HFFc6 (cell line): ENCODE results near the gene KRTAP1-4. TPM values are rescaled to one million over a fixed set of nuclear protein-coding genes. Genes with fewer than 3 reads are reported as not detected.

Experiments
- DNase-seq: peaks from one replicate; pipeline ENCODE4 v3.0.0-alpha.2; 2018
- H3K27ac Mint-ChIP-seq: 2 replicates; pipeline ENCODE4 v1.8.0; 2020; ENCODE audit warnings: mild to moderate bottlenecking, mixed read lengths
- H3K27me3 Mint-ChIP-seq: 2 replicates; pipeline ENCODE4 v1.8.0; 2021; ENCODE audit warnings: mild to moderate bottlenecking, moderate library complexity, mixed read lengths; ENCODE audit not compliant: insufficient read depth
- H3K36me3 Mint-ChIP-seq: 2 replicates; pipeline ENCODE4 v1.8.0; 2021; ENCODE audit warnings: low read depth, mixed read lengths
- H3K4me1 Mint-ChIP-seq: 2 replicates; pipeline ENCODE4 v1.8.0; 2020; ENCODE audit warnings: low read depth, mixed read lengths
- H3K4me3 Mint-ChIP-seq: 2 replicates; pipeline ENCODE4 v1.8.0; 2020; ENCODE audit warnings: mild to moderate bottlenecking, moderate library complexity, mixed read lengths
- H3K9me3 Mint-ChIP-seq: 2 replicates; pipeline ENCODE4 v1.8.0; 2020; ENCODE audit warnings: mild to moderate bottlenecking, mixed read lengths
- total RNA-seq, 6 experiments: library from RNA; stranded (reverse); fragmentation: NEBNext Ultra II Directional; extraction: Animal tissue kit (Norgen Biotek cat#: 25700); gene quantifications; 2 replicates in 1 of 6; 3 replicates in 5 of 6; pipeline ENCODE4 v1.2.3, GENCODE V29; 2021
- TF ChIP-seq, protein P1 (sequence below): fragments of 200-600 bp; sonication (generic); IDR thresholded peaks from 2 replicates; pipeline ENCODE4 v1.5.0; 2021; ENCODE audit warnings: antibody characterized with exemption, mild to moderate bottlenecking

The KRTAP1-4 gene
- total RNA-seq, 6 experiments from 2014 or later = not detected

DNA sequence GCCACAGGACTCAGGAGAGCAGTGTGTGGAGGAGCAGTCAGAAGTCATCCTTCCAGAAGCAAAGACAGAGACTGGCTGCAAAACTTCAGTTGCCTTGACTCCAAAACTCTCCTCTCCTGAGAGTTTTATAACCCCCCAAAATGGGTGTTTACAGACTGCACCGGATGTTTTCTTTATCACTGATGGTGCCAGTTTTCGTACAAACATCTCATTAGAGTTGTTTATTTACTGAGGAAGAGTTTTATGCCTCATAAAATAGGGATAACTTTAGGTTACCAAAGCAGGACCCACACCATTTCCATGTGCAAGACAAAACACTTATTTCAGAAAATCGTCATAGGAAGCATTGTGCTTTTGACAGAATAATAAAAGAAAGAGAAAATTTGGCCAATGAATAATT is 45.8 kb downstream of the KRTAP1-4 start, which contains the start of gene KRT40:
Gene KRT40, minus strand, starts transcription at position 101 of the 400 bp plus-strand sequence. Its CDS starts 53 bp downstream, at position 48.
- Mint-ChIP-seq H3K9me3 (no peaks in the 10 kb centered on the region), H3K4me1 (0 out of 2 replicates have a peak, but pooled peaks cover 9% of the 10 kb centered on the region), H3K4me3 (no peak within 1 kb of the TSS), H3K36me3 (no peaks in the 10 kb centered on the region), H3K27ac (no peak within 1 kb of the TSS), H3K27me3 (no peaks in the 10 kb centered on the region)
- TF ChIP-seq, protein P1, sequence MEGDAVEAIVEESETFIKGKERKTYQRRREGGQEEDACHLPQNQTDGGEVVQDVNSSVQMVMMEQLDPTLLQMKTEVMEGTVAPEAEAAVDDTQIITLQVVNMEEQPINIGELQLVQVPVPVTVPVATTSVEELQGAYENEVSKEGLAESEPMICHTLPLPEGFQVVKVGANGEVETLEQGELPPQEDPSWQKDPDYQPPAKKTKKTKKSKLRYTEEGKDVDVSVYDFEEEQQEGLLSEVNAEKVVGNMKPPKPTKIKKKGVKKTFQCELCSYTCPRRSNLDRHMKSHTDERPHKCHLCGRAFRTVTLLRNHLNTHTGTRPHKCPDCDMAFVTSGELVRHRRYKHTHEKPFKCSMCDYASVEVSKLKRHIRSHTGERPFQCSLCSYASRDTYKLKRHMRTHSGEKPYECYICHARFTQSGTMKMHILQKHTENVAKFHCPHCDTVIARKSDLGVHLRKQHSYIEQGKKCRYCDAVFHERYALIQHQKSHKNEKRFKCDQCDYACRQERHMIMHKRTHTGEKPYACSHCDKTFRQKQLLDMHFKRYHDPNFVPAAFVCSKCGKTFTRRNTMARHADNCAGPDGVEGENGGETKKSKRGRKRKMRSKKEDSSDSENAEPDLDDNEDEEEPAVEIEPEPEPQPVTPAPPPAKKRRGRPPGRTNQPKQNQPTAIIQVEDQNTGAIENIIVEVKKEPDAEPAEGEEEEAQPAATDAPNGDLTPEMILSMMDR = no peak
- DNase-seq = no peak

DNA sequence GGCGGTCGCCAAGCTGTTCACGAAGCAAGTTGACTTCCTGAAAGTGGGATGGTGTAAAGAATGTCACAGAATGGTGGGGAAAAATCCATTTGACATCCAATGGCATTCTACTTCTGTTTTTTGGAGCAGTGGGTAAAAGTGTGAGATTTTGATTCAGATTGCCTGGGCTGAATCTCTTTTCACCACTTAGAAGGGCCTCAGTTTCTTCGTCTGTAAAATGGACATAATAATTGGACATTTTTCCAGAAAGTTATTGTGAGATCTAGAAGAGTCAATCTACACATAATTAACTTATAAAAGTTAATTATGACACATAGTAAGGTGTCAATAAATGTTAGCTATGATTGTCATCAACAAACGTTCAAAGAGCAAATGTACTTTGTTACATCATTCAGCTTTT is 48.9 kb downstream of the KRTAP1-4 start:
- Mint-ChIP-seq H3K27me3 (no peaks in the 10 kb centered on the region), H3K4me1 (no peaks in the 10 kb centered on the region), H3K27ac (no peak overlapping the region), H3K9me3 (no peaks in the 10 kb centered on the region), H3K36me3 (no peaks in the 10 kb centered on the region), H3K4me3 (no peak overlapping the region)
- TF ChIP-seq, protein P1 = no peak
- DNase-seq = no peak

DNA sequence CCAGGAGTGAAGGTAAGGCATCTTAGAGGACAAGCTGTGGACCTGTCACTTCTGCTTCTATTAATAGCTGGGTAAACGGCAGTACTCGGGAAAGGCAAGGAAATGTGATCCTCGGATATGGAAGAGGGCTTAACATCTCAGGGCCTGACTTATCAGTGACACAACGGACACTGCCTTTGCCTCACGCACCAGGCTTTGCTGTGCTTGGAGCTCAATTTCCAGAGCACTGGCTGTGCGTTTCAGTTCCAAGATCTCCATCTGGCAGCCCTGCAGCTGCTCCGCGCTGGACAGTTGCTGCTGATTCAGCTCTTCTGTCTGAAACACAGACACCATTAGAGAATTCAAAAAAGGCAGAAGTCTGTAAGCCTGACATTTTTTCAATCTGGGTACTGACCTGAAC is 49.4 kb downstream of the KRTAP1-4 start:
- Mint-ChIP-seq H3K9me3 (no peaks in the 10 kb centered on the region), H3K27ac (no peak overlapping the region), H3K27me3 (no peaks in the 10 kb centered on the region), H3K4me3 (no peak overlapping the region), H3K4me1 (no peaks in the 10 kb centered on the region), H3K36me3 (no peaks in the 10 kb centered on the region)
- TF ChIP-seq, protein P1 = no peak
- no peak for DNase-seq

DNA sequence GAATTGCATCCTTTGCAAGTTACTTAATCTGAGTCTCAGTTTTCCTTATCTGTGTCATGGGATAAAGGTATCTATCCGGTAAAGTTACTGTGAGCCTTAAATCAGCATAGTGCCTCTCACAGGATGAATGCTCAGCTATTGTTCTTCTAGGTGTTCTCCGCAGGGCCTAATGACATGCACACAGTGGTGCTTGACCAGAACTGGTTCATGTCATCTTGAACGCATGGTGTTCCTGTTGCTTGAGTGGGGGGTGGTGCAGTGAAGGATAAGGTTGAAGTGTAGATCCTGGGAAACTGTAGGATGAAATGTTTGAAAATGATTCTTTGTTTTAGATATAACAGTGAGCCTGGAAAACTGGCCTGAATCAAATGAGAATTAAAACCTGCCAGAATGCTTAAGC is 49.9 kb downstream of the KRTAP1-4 start:
- H3K4me3 Mint-ChIP-seq = no peak overlapping the region
- DNase-seq = no peak
- TF ChIP-seq, protein P1 = no peak
- H3K27ac Mint-ChIP-seq = no peak overlapping the region
- H3K27me3 Mint-ChIP-seq = no peaks in the 10 kb centered on the region
- H3K36me3 Mint-ChIP-seq = no peaks in the 10 kb centered on the region
- H3K9me3 Mint-ChIP-seq = no peaks in the 10 kb centered on the region
- no peaks in the 10 kb centered on the region for H3K4me1 Mint-ChIP-seq

Other genes starting within 250 kb of the KRTAP1-4 start
- not detected for gene KRT27, start 247.6 kb downstream of the KRTAP1-4 start, total RNA-seq
- gene KRT28, start 230.2 kb downstream of the KRTAP1-4 start, total RNA-seq = not detected
- gene KRT10, start 207.6 kb downstream of the KRTAP1-4 start, total RNA-seq = 10 to 100 TPM; 61.4 to 71.0 (median 65.3) TPM
- gene KRT12, start 163.0 kb downstream of the KRTAP1-4 start, total RNA-seq = not detected
- not detected for gene KRT20, start 145.0 kb downstream of the KRTAP1-4 start, total RNA-seq
- gene KRT23, start 92.5 kb downstream of the KRTAP1-4 start, total RNA-seq = under 1 TPM in 1 of 6 experiments, not detected in 5; 0.14 TPM
- not detected for gene KRT39, start 63.2 kb downstream of the KRTAP1-4 start, total RNA-seq
- gene KRT40, start 45.9 kb downstream of the KRTAP1-4 start, total RNA-seq = not detected
- not detected for gene KRTAP3-3, start 36.0 kb downstream of the KRTAP1-4 start, total RNA-seq
- not detected for gene KRTAP3-2, start 30.3 kb downstream of the KRTAP1-4 start, total RNA-seq
- gene KRTAP3-1, start 21.1 kb downstream of the KRTAP1-4 start, total RNA-seq = 10 to 100 TPM in 1 of 6 experiments, 1 to 10 TPM in 5; 2.5 to 10.2 (median 3.3) TPM
- 100 to 1,000 TPM in 1 of 6 experiments, 10 to 100 TPM in 5; 61.6 to 114 (median 76.8) TPM for gene KRTAP1-5, start 3.0 kb downstream of the KRTAP1-4 start, total RNA-seq
- gene KRTAP1-3, start 4.7 kb upstream of the KRTAP1-4 start, total RNA-seq = not detected
- 1 to 10 TPM in 1 of 6 experiments, under 1 TPM in 5; 0.21 to 1.1 (median 0.50) TPM for gene KRTAP1-1, start 11.3 kb upstream of the KRTAP1-4 start, total RNA-seq
- under 1 TPM in 1 of 6 experiments, not detected in 5; 0.38 TPM for gene KRTAP2-1, start 17.1 kb upstream of the KRTAP1-4 start, total RNA-seq
- under 1 TPM in 4 of 6 experiments, not detected in 2; 0.46 to 0.96 (median 0.53) TPM for gene KRTAP2-2, start 25.0 kb upstream of the KRTAP1-4 start, total RNA-seq
- gene KRTAP2-3, start 29.9 kb upstream of the KRTAP1-4 start, total RNA-seq = 100 to 1,000 TPM in 1 of 6 experiments, 10 to 100 TPM in 5; 30.3 to 105 (median 44.4) TPM
- not detected for gene KRTAP2-4, start 35.7 kb upstream of the KRTAP1-4 start, total RNA-seq
- not detected for gene KRTAP4-7, start 54.0 kb upstream of the KRTAP1-4 start, total RNA-seq
- gene KRTAP4-8, start 67.9 kb upstream of the KRTAP1-4 start, total RNA-seq = not detected
- not detected for gene KRTAP4-16, start 72.0 kb upstream of the KRTAP1-4 start, total RNA-seq
- gene KRTAP4-9, start 75.2 kb upstream of the KRTAP1-4 start, total RNA-seq = under 1 TPM in 2 of 6 experiments, not detected in 4; 0.85 to 0.90 TPM
- gene KRTAP4-11, start 88.2 kb upstream of the KRTAP1-4 start, total RNA-seq = not detected
- gene KRTAP4-12, start 94.0 kb upstream of the KRTAP1-4 start, total RNA-seq = 1 to 10 TPM; 6.1 to 8.4 (median 6.7) TPM
- not detected for gene KRTAP4-6, start 110.3 kb upstream of the KRTAP1-4 start, total RNA-seq
- not detected for gene KRTAP4-5, start 119.6 kb upstream of the KRTAP1-4 start, total RNA-seq
- gene KRTAP4-4, start 130.6 kb upstream of the KRTAP1-4 start, total RNA-seq = not detected
- gene KRTAP4-3, start 138.0 kb upstream of the KRTAP1-4 start, total RNA-seq = not detected
- not detected for gene KRTAP4-2, start 148.0 kb upstream of the KRTAP1-4 start, total RNA-seq
- gene KRTAP4-1, start 154.7 kb upstream of the KRTAP1-4 start, total RNA-seq = not detected
- not detected for gene KRTAP9-1, start 159.7 kb upstream of the KRTAP1-4 start, total RNA-seq
- gene KRTAP9-2, start 196.5 kb upstream of the KRTAP1-4 start, total RNA-seq = not detected
- gene KRTAP9-3, start 202.3 kb upstream of the KRTAP1-4 start, total RNA-seq = not detected
- not detected for gene KRTAP9-8, start 207.8 kb upstream of the KRTAP1-4 start, total RNA-seq
- not detected for gene KRTAP9-4, start 219.5 kb upstream of the KRTAP1-4 start, total RNA-seq
- gene KRTAP9-9, start 225.2 kb upstream of the KRTAP1-4 start, total RNA-seq = not detected
- not detected for gene KRTAP9-6, start 235.2 kb upstream of the KRTAP1-4 start, total RNA-seq
- gene KRTAP9-7, start 245.5 kb upstream of the KRTAP1-4 start, total RNA-seq = not detected